Right ventricle myocardium inferior (tissue), 1 donor: ENCODE measurements around the gene SMCO3. TPM values are rescaled to one million over a fixed set of nuclear protein-coding genes. Genes with fewer than 3 reads are reported as not detected.
A peak's percentile ranks its signal among the peaks of the same experiment; 100 is the strongest.

Experiments used
- ATAC-seq: fragments of 200-7000 bp; cut with Tn5 transposase; one replicate; pipeline ENCODE4 v1.9.1; 2020; ENCODE audit warnings: mild to moderate bottlenecking, moderate library complexity
- DNase-seq: peaks from one replicate; pipeline ENCODE4 v3.0.0; 2021; ENCODE audit errors: missing footprints
- intact Hi-C: fragments of 100-400 bp; cut with DNase I; formaldehyde crosslinking; loops from one replicate; pipeline ENCODE4 v1.11.0; 2022
- total RNA-seq: library from RNA; stranded (reverse); fragmentation: NEBNext Ultra II Directional; extraction: Animal tissue kit (Norgen Biotek cat#: 25700); gene quantifications from one replicate; pipeline ENCODE4 v1.2.1, GENCODE V29; 2021
- donor health status: DM: no; HTN: yes; CAD: no; lungs with severe emphysema.

SMCO3 gene
- total RNA-seq, 1 donor from 2014 or later, result 0.30 TPM

DNA sequence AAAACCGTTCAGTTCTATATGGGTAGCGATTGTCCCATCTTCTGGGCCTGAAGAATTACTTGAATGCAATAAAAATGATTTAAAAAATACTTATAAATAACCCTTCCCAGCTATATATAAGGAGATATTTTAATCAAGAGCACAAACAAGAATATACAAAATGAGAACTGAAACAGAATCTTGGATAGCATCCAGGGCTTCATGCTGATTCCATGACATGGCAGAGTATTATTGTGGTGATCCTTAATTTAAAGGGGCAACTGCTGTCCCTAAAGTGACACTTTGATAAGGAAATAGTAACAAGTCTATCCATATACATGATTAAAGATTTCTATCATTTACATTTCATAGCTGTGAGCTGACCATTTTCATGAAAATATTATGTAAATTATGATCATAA, 29.5 kb downstream of the SMCO3 start:
- ATAC-seq (no peak), DNase-seq (no peak)
- intact Hi-C loops, result no loop called here

GRCh38 chr12:14782756-14783155, 31.2 kb downstream of the SMCO3 start:
- intact Hi-C loops, result no loop called here
- DNase-seq, result no peak
- ATAC-seq, result no peak

GRCh38 chr12:14781563-14781962, 32.4 kb downstream of the SMCO3 start:
- no peak for ATAC-seq
- intact Hi-C loops, result no loop called here

DNA sequence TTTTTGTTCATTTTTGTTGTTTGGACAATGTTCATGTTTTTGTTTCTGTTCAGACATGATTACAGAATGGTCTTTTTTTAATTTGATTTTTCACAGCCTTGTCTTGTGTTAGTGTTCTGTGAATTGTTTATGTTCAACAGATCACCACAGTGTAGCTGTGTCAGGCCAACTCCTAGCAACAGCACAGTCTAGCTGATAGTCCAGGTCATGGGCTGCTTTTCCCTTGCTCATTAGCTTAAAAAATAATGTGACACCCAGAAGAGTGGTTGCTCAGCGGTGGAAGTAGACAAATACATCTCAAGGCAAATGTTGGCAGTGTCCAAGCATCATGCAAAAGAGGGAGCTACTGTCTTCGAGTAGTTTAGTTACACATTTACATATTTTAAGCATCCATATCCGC, 33.1 kb downstream of the SMCO3 start:
- ATAC-seq, result no peak
- intact Hi-C loops, result no loop called here

More at GRCh38 chr12:14781563-14781962, 32.4 kb downstream of the SMCO3 start:
- DNase-seq, result no peak

DNA sequence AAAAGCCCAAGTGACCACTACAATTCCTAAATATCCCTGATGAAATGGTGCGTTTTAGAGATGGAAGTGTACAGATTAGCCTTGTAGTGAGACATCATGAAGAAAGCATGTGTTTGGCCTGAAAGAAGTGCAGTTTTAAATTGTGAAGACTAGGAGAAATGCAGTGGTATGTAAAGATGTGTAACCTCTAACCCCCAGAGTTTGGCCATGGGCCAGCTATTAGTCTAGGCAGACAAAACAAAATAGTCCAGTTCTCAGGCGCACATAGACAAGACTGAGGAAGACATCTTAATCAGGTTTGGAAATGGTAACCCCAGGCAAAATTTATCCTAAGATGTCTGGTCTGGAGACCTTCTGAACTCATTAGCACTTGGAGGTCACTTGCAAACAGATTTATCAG, 34.1 kb downstream of the SMCO3 start:
- ATAC-seq (no peak), DNase-seq (no peak)
- intact Hi-C loops, result no loop called here

More for the DNA sequence above, 33.1 kb downstream of the SMCO3 start:
- DNase-seq, result no peak

- intact Hi-C loops, result no loop called here
- DNase-seq (no peak), ATAC-seq (no peak)
These were observed 36.7 kb downstream of the SMCO3 start for GRCh38 chr12:14777271-14777670.

- ATAC-seq, result no peak
- DNase-seq, result no peak
- intact Hi-C loops, result no loop called here
These were observed 37.6 kb downstream of the SMCO3 start for GRCh38 chr12:14776236-14776961.

DNA sequence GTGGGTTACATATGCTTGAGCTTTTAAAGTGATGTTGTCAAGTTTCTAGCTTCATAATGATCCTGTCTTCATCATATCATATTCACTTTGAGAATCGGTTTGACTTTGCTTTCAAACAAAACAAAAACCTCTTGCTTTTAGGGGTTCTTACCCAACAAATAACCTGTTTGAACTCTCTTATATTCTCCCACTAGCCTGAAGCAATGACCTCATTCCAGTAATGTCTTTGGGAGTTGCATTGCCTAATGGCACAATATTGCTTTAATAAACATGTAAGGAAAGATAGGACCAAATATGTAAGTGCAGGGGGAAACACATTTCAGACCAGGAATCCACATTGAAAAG, 38.4 kb downstream of the SMCO3 start:
- intact Hi-C loops, result loop anchor here (2.0 kb wide), 2 partner anchors 27 to 65 kb away; partner anchors contain the start of genes C12orf60 and WBP11
- ATAC-seq, result no peak
- no peak for DNase-seq

DNA sequence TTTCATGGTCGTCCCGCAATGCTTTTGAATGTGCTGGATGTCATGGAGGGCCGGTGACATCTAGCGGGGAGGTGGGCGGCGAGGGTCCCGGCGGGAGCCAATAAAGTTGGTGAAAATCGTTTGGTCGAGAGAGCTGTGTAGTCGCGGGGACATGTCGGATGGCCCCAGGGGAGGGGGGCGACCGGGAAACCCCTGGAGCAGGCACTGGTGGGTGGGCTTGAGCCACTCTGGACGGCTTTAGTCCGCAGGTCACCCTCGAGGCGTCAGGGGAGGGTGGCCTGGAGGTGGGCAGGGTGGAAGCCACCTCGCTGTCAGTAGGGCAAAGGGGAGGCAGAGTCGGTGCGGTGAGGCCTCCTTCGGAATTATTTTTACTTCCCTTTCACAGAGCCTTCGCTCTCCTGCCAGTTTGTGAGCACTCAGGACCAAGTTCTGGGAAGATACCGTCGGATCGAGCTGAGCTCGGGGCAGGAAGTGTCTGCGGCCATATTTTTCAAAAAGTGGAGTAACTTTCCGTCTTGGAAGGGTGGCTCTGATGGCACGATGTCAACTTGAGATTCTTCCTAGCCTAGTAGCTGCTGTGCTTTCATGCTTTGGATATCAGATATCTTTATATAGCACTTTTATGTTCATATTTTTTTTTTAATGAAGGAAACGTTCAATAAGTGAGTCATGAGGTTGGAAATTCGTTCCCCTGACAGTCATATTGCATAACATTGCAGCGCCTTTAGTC, 38.9 kb downstream of the SMCO3 start:
- peak; percentile 35 for ATAC-seq
- intact Hi-C loops, result loop anchor here (2.0 to 5.0 kb wide), 3 partner anchors 28 to 518 kb away; partner anchors contain the start of genes C12orf60 and WBP11

GRCh38 chr12:14774074-14774905, 39.7 kb downstream of the SMCO3 start:
- peak; percentile 97 for DNase-seq
- intact Hi-C loops, result loop anchor here (2.0 to 5.0 kb wide), 3 partner anchors 29 to 517 kb away; partner anchors contain the start of genes C12orf60 and WBP11
- ATAC-seq, result peak; percentile 88

More for the DNA sequence above, 38.9 kb downstream of the SMCO3 start:
- peak; percentile 81 for DNase-seq

- intact Hi-C loops, result loop anchor here (2.0 to 5.0 kb wide), 3 partner anchors 29 to 516 kb away; partner anchors contain the start of genes C12orf60 and WBP11
- no peak for DNase-seq
- ATAC-seq, result no peak
These were observed 40.3 kb downstream of the SMCO3 start for GRCh38 chr12:14773685-14774073.

GRCh38 chr12:14772946-14773345, 41.0 kb downstream of the SMCO3 start:
- intact Hi-C loops, result loop anchor here (5.0 kb wide), 1 partner anchor 516 kb away; no protein-coding TSS in a partner anchor
- no peak for ATAC-seq

DNA sequence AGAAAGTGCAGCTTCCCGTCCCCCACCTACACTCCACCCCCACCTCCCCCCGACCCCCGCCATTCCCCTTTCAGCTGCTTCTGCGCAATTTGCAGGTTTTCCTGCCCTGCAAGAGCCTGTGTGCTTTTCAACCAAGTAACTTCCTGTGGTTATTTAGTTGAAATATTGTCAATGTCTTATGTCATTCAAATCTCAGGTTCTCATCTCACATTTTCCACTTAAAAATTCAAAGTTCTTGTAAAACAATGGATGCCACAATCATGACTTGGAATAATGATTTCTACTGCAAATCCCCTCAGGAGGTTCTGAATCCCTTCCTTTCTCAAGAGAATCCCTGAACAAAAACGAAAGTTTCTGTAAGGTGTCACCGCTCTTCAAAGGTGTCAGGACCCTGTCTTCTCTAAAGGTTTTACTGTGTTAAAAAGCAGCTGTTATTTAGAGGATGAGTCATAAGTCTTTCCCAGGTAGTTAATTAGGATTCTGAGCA, 42.3 kb downstream of the SMCO3 start:
- ATAC-seq (no peak), DNase-seq (no peak)
- intact Hi-C loops, result loop anchor here (5.0 kb wide), 1 partner anchor 514 kb away; no protein-coding TSS in a partner anchor

More at GRCh38 chr12:14772946-14773345, 41.0 kb downstream of the SMCO3 start:
- DNase-seq, result no peak

DNA sequence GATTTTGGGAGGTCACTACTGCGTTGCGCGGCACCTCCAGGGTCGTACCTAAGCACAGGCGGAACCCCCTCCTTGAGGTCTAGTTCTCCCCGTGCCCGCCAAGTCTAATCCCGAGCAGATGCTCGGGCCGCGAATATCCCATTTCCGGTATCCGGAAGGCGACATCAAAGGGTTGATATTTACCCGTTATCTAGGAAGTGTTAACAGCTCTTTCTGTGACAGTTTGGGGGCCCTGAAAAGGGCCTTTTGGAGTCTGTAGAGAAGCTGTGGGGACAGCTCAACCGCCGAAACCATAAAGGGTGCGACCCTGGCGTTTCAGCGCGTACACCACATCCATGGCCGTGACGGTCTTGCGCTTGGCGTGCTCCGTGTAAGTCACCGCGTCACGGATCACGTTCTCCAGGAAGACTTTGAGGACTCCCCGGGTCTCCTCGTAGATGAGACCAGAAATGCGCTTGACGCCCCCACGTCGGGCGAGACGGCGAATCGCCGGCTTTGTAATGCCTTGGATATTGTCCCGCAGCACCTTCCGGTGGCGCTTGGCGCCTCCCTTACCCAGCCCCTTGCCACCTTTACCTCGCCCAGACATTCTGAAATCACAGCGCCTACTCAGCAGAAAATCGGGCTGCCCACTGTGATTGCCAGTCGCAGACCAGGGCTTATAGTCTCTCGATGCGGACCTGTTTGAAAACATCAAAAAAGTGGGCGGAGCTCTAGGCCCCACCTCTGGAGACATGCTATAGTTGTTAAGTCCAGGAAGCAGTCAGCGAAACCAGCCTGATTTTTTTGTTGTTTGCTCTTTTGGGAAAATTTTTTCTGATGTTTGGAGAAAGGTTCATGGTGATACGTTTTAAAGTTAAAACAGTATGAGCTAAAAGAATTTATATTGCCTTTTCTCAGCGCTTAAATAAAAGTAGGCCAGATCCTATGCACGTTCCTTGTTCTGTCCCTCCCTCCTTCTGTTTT, 43.2 kb downstream of the SMCO3 start:
- ATAC-seq (peak; percentile 73), DNase-seq (peak; percentile 89)
- intact Hi-C loops, result loop anchor here (5.0 kb wide), 1 partner anchor 513 kb away; no protein-coding TSS in a partner anchor

- intact Hi-C loops, result loop anchor here (5.0 kb wide), 1 partner anchor 513 kb away; no protein-coding TSS in a partner anchor
- ATAC-seq, result peak; percentile 61
These were observed 44.0 kb downstream of the SMCO3 start for GRCh38 chr12:14769969-14770495.

GRCh38 chr12:14769466-14769968, 44.5 kb downstream of the SMCO3 start:
- no peak for DNase-seq
- ATAC-seq, result no peak
- intact Hi-C loops, result no loop called here

More at GRCh38 chr12:14769969-14770495, 44.0 kb downstream of the SMCO3 start:
- peak; percentile 92 for DNase-seq

GRCh38 chr12:14768823-14769405, 45.1 kb downstream of the SMCO3 start:
- no peak for ATAC-seq
- intact Hi-C loops, result no loop called here
- DNase-seq, result peak; percentile 50
